COLO829 (cell line): ENCODE results near the gene SLC28A2.

ENCODE experiments used
- DNase-seq: peaks from one replicate; pipeline ENCODE4 v3.0.0; 2012; ENCODE audit warnings: low spot score

SLC28A2 gene

DNA sequence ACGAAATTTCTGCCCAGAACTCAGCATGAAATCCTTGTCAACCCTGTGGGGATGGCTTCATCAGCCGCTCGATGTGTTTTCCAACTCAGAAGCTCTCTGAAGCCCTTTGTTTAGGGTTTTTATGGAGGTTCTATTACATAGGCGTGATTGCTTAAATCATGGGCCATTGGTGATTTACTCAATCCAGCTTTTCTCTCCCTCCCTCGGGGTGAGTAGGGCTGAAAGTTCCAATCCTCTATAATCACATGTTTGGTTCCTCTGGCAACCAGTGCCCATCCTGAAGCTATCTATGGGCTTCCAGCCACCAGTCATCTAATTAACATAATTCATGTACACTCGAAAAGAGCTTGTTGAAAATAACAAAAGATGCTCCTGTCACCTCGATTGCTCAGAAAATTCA is 74.7 kb downstream of the SLC28A2 start:
- DNase-seq, result no peak
